ENCODE measurements around the gene WDR38. TPM values are rescaled to one million over a fixed set of nuclear protein-coding genes. Genes with fewer than 3 reads are reported as not detected.
A peak's percentile ranks its signal among the peaks of the same experiment; 100 is the strongest.
"Not testable (repeated sequence)": the region's sequence is repeated elsewhere in the genome, so short reads cannot be mapped to it uniquely, and the experiment has no call there.

The WDR38 gene
- total RNA-seq, 2 donors from 2014 or later: not detected

GRCh38 chr9:124829334-124829669 lies 24.0 kb upstream of the WDR38 start:
- Histone ChIP-seq H3K36me3 (no peaks in the 10 kb centered on the region), H3K27ac (no peak overlapping the region), H3K4me1 (peaks cover 0 to 25% of the 10 kb centered on the region in 2 donors), H3K27me3 (no peaks in the 10 kb centered on the region), H3K4me3 (no peak overlapping the region), H3K9me3 (peaks cover 0 to 4% of the 10 kb centered on the region in 2 donors)
- no peak for TF ChIP-seq CTCF (IDR thresholded peaks at IDR 0.05)
- no peak for DNase-seq (ENCODE audit: low spot score)

GRCh38 chr9:124830593-124830992 lies 22.7 kb upstream of the WDR38 start:
- DNase-seq (ENCODE audit: low spot score): no peak
- Histone ChIP-seq H3K36me3 (no peaks in the 10 kb centered on the region), H3K4me1 (peaks cover 0 to 38% of the 10 kb centered on the region in 2 donors), H3K27me3 (no peaks in the 10 kb centered on the region), H3K4me3 (no peak overlapping the region), H3K9me3 (peaks cover 0 to 4% of the 10 kb centered on the region in 2 donors), H3K27ac (no peak overlapping the region)
- TF ChIP-seq CTCF (IDR thresholded peaks at IDR 0.05): no peak

- no peaks in the 10 kb centered on the region for H3K9me3 ChIP-seq
- H3K4me3 ChIP-seq: no peak overlapping the region
- peak overlapping the region; percentile 76 to 78 for H3K27ac ChIP-seq
- peak; percentile 81 for DNase-seq (ENCODE audit: low spot score)
- H3K36me3 ChIP-seq: no peaks in the 10 kb centered on the region
- no peaks in the 10 kb centered on the region for H3K27me3 ChIP-seq
- peaks cover 2 to 46% of the 10 kb centered on the region in 2 donors for H3K4me1 ChIP-seq
- TF ChIP-seq CTCF (IDR thresholded peaks at IDR 0.05): no peak
Observed at GRCh38 chr9:124831642-124832364, 21.5 kb upstream of the WDR38 start.

GRCh38 chr9:124834591-124834990 lies 18.7 kb upstream of the WDR38 start:
- Histone ChIP-seq H3K9me3 (no peaks in the 10 kb centered on the region), H3K4me1 (peaks cover 2 to 47% of the 10 kb centered on the region in 2 donors), H3K36me3 (no peaks in the 10 kb centered on the region), H3K27ac (peak overlapping the region; percentile 77 to 81), H3K27me3 (no peaks in the 10 kb centered on the region), H3K4me3 (no peak overlapping the region)
- no peak for TF ChIP-seq CTCF (IDR thresholded peaks at IDR 0.05)
- no peak for DNase-seq (ENCODE audit: low spot score)

DNA sequence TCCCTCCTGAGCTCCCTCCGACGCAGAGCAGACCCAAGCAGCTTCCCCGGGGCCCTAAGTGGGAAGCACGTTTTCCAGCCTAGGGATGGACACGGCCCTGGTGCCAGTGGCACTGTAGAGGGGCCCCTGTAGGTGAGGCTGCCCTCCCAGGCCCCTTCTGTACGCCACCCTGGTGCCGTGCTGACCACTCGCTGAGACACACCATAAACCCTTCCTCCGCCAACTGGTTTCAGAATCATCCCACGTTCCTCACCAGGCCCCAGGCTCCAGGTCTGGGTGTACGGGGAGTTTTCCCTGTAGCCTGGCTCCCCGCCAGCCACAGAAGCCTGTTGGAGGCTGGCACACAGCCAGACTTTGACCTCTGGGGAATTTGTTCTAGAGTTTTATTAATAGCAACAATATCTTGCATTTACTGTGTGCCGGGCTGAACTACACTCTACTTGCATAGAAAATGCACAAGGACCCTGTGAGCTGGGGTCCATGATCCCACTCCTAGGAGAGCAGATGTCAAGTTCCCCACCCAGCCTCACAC lies 18.2 kb upstream of the WDR38 start:
- Histone ChIP-seq H3K27ac (peak overlapping the region; percentile 77 to 81), H3K27me3 (no peaks in the 10 kb centered on the region), H3K4me1 (peaks cover 2 to 52% of the 10 kb centered on the region in 2 donors), H3K36me3 (no peaks in the 10 kb centered on the region), H3K4me3 (no peak overlapping the region), H3K9me3 (no peaks in the 10 kb centered on the region)
- TF ChIP-seq CTCF (IDR thresholded peaks at IDR 0.05): no peak
- peak; percentile 73 for DNase-seq (ENCODE audit: low spot score)

GRCh38 chr9:124838132-124838531 lies 15.1 kb upstream of the WDR38 start:
- H3K4me3 ChIP-seq; H3K27me3 ChIP-seq; H3K9me3 ChIP-seq; H3K27ac ChIP-seq; H3K36me3 ChIP-seq; DNase-seq (ENCODE audit: low spot score): not testable (repeated sequence)
- H3K4me1 ChIP-seq: peaks cover 2 to 33% of the 10 kb centered on the region in 2 donors

DNA sequence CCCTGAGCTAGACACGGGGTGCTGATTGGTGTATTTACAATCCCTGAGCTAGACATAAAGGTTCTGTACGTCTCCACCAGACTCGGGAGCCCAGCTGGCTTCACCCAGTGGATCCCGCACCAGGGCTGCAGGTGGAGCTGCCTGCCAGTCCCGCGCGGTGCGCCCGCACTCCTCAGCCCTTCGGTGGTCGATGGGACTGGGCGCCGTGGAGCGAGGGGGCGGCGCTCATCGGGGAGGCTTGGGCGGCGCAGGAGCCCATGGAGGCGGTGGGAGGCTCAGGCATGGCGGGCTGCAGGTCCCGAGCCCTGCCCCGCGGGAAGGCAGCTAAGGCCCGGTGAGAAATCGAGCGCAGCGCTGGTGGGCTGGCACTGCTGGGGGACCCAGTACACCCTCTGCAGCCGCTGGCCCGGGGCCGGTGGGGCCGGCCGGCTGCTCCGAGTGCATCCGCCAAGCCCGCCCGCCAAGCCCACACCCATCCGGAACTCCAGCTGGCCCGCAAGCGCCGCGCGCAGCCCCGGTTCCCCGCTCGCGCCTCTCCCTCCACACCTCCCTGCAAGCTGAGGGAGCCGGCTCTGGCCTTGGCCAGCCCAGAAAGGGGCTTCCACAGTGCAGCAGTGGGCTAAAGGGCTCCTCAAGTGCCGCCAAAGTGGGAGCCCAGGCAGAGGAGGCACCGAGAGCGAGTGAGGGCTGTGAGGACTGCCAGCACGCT lies 14.5 kb upstream of the WDR38 start:
- DNase-seq (ENCODE audit: low spot score); H3K4me3 ChIP-seq; H3K36me3 ChIP-seq; H3K27ac ChIP-seq; H3K9me3 ChIP-seq; H3K27me3 ChIP-seq: not testable (repeated sequence)
- H3K4me1 ChIP-seq: peaks cover 2 to 33% of the 10 kb centered on the region in 2 donors
